K562 (cell line): ENCODE measurements around the gene MERTK. TPM values are rescaled to one million over a fixed set of nuclear protein-coding genes. Genes with fewer than 3 reads are reported as not detected.

Source experiments
- ATAC-seq: fragments of 200-7000 bp; cut with Tn5 transposase; 3 replicates; pipeline ENCODE4 v1.9.1; 2020; ENCODE audit warnings: moderate library complexity
- BruUV-seq: library from RNA; stranded (reverse); fragments of 400-500 nt; replicated peaks from 2 replicates; lab custom pipeline; 2021; lab: Mats Ljungman, UMichigan
- CTCF ChIA-PET: fragments of 300-600 bp; formaldehyde crosslinking; extraction: SDS; loops from one replicate; lab custom pipeline; 2021; ENCODE audit warnings: low intra/inter-chr PET ratio; lab: Yijun Ruan, JAX
- POLR2A ChIA-PET: fragments of 300-600, 350-650 bp; sonication (Branson Sonifier 250); formaldehyde crosslinking; extraction: SDS; loops from one replicate; lab custom pipeline; 2021; ENCODE audit warnings: antibody characterized with exemption, inconsistent platforms; lab: Yijun Ruan, JAX
- DNase-seq, 4 experiments: peaks; one replicate each; pipeline versions ENCODE4 v3.0.0 to v3.0.0-alpha.2; 2011 to 2018; ENCODE audit warnings: low spot score in 3 of 4, mixed read lengths in 3 of 4; ENCODE audit errors: extremely low read depth in 1 of 4
- FAIRE-seq: peaks from 2 replicates; lab custom pipeline; 2011; peaks lifted over from hg19 to GRCh38; lab: Jason Lieb, UNC
- H2AFZ ChIP-seq: 2 replicates; pipeline ENCODE4 v1.6.0; 2011; ENCODE audit warnings: low read depth, low read length, control low read depth, inconsistent platforms
- H3K27ac ChIP-seq: fragments of 200-600 bp; 3 replicates; pipeline ENCODE4 v1.8.0; 2011; ENCODE audit warnings: low read depth, mild to moderate bottlenecking, control low read depth, inconsistent platforms, low read length, moderate library complexity, mixed read lengths; ENCODE audit errors: extremely low read depth
- H3K27me3 ChIP-seq, 2 experiments: fragments of 300-600 bp in 1 of 2; 2 replicates in 1 of 2; 3 replicates in 1 of 2; pipeline versions ENCODE4 v1.6.0 to v1.8.0; 2011; ENCODE audit warnings: inconsistent platforms in 2 of 2, low read length in 2 of 2, mild to moderate bottlenecking in 1 of 2, mixed read lengths in 1 of 2, moderate library complexity in 1 of 2; ENCODE audit not compliant: control insufficient read depth in 2 of 2, insufficient read depth in 2 of 2
- H3K36me3 ChIP-seq: fragments of 300-600 bp; 3 replicates; pipeline ENCODE4 v1.8.0; 2011; ENCODE audit warnings: mild to moderate bottlenecking, low read length, inconsistent platforms; ENCODE audit not compliant: control insufficient read depth, insufficient read depth
- H3K4me1 ChIP-seq, 2 experiments: fragments of 200-600 bp in 1 of 2; replicated peaks in 1 of 2; 2 replicates in 1 of 2; 3 replicates in 1 of 2; pipeline versions ENCODE4 v1.5.1 to v1.8.0; 2011; ENCODE audit warnings: inconsistent platforms in 2 of 2, low read length in 2 of 2, mild to moderate bottlenecking in 1 of 2, mixed read lengths in 1 of 2, moderate library complexity in 1 of 2; ENCODE audit not compliant: control insufficient read depth in 2 of 2, insufficient read depth in 2 of 2
- H3K4me2 ChIP-seq: 2 replicates; pipeline ENCODE4 v1.6.1; 2011; ENCODE audit warnings: low read length, control low read depth, inconsistent platforms, mixed read lengths; ENCODE audit not compliant: insufficient read depth
- H3K4me3 ChIP-seq: fragments of 200-600 bp; sonication (generic), shearing (Covaris generic); 2 replicates; pipeline ENCODE4 v1.5.1; 2016; ENCODE audit warnings: control low read depth, inconsistent platforms
- H3K79me2 ChIP-seq: fragments of 200-600 bp; 3 replicates; pipeline ENCODE4 v1.8.0; 2011; ENCODE audit warnings: low read length, inconsistent platforms; ENCODE audit not compliant: control insufficient read depth, insufficient read depth
- H3K9ac ChIP-seq, 2 experiments: 2 replicates each; pipeline versions ENCODE4 v1.6.0 to v1.6.1; 2011; ENCODE audit warnings: low read depth in 2 of 2, low read length in 2 of 2, control low read depth in 1 of 2, inconsistent platforms in 1 of 2, mild to moderate bottlenecking in 1 of 2, mixed read lengths in 1 of 2; ENCODE audit not compliant: insufficient read depth in 1 of 2
- H3K9me1 ChIP-seq: one replicate; pipeline ENCODE4 v1.6.0; 2011; ENCODE audit warnings: inconsistent platforms, mild to moderate bottlenecking, low read length, moderate library complexity; ENCODE audit not compliant: control insufficient read depth, insufficient read depth
- H3K9me3 ChIP-seq: replicated peaks from 2 replicates; pipeline ENCODE4 v1.5.1; 2011; ENCODE audit warnings: low read depth, low read length, inconsistent platforms; ENCODE audit not compliant: control insufficient read depth, insufficient read depth
- H4K20me1 ChIP-seq: replicated peaks from 2 replicates; pipeline ENCODE4 v1.6.1; 2011; ENCODE audit warnings: low read length, inconsistent platforms, mixed read lengths; ENCODE audit not compliant: control insufficient read depth, insufficient read depth
- C11orf30 ChIP-seq: fragments of 450-650 bp; IDR thresholded peaks from 2 replicates; pipeline ENCODE4 v1.6.1; 2016; ENCODE audit warnings: low read depth, mild to moderate bottlenecking
- MAFF ChIP-seq: IDR thresholded peaks from 2 replicates; pipeline ENCODE4 v1.6.1; 2012; ENCODE audit warnings: low read length, improper control_type of control experiment
- MAFG ChIP-seq: fragments of 450-650 bp; conservative IDR thresholded peaks from 2 replicates; pipeline ENCODE4 v1.6.1; 2016; ENCODE audit warnings: missing genetic modification characterization, missing compliant biosample characterization
- MAFK ChIP-seq: IDR thresholded peaks from 2 replicates; pipeline ENCODE4 v1.6.1; 2011; ENCODE audit warnings: low read length, improper control_type of control experiment
- PYGO2 ChIP-seq: fragments of 450-650 bp; IDR thresholded peaks from 2 replicates; pipeline ENCODE4 v1.6.1; 2016; ENCODE audit warnings: mild to moderate bottlenecking, missing genetic modification characterization, moderate library complexity, missing compliant biosample characterization
- ZNF316 ChIP-seq: fragments of 450-650 bp; IDR thresholded peaks from 2 replicates; pipeline ENCODE4 v1.6.1; 2016
- ZNF77 ChIP-seq: fragments of 250-450 bp; sonication (Bioruptor Pico); IDR thresholded peaks from 2 replicates; pipeline ENCODE4 v1.5.0; 2020
- WGBS: fragments of 100-300 bp; shearing (Covaris generic); methylation state at CpG from one replicate; pipeline ENCODE4 v1.1.6; 2016; ENCODE audit warnings: low coverage, mixed read lengths; ENCODE audit not compliant: insufficient coverage; ENCODE audit errors: missing lambda C conversion rate; 5-methylcytosine and 5-hydroxymethylcytosine counted together
- in situ Hi-C: fragments of 300-500 bp; cut with MboI; formaldehyde crosslinking; loops from 4 replicates; pipeline ENCODE4 v1.15.0; 2018; ENCODE audit warnings: inconsistent platforms, mixed read lengths
- intact Hi-C: fragments of 100-400 bp; cut with micrococcal nuclease; formaldehyde crosslinking; loops from 2 replicates; pipeline ENCODE4 v1.14.2; 2022
- polyA plus RNA-seq, 8 experiments: library from polyadenylated mRNA; depleted of rRNA in 4 of 8; stranded (reverse) in 5 of 8; unstranded in 3 of 8; fragments of >200 nt; fragmentation: Nextera tagmentation in 2 of 8; fragmentation: Illumina TruSeq in 1 of 8; extraction: Ambion mirVana in 2 of 8; extraction: Trizol in 1 of 8; gene quantifications; 2 replicates each; pipeline versions ENCODE4 v1.2.1 to v1.2.3, GENCODE V29; 2011 to 2014; ENCODE audit warnings: inconsistent platforms in 1 of 8, missing spikeins in 1 of 8
- total RNA-seq, 7 experiments: library from RNA; depleted of rRNA in 6 of 7; stranded (reverse); fragments of >200 nt in 6 of 7; fragmentation: Illumina TruSeq in 2 of 7; extraction: Trizol in 2 of 7; gene quantifications; 2 replicates each; pipeline versions ENCODE4 v1.2.1 to v1.2.3, GENCODE V29; 2011 to 2021; ENCODE audit warnings: low replicate concordance in 1 of 7
- TF ChIP-seq, protein P1 (sequence below): fragments of 150-350 bp; conservative IDR thresholded peaks from 2 replicates; pipeline ENCODE4 v1.6.1; 2014; ENCODE audit warnings: low read length

Gene MERTK
- total and polyA plus RNA-seq, 9 of the 15 experiments (the other 6 are each of a cell fraction or from before 2014, with no cell fraction given): 0.23 to 1.6 (median 0.74) TPM

GRCh38 chr2:111940333-111941196 lies 42.2 kb downstream of the MERTK start:
- peaks cover 0 to 30% of the 10 kb centered on the region in 2 experiments; a peak in 2 of 5 replicates for H3K27me3 ChIP-seq
- H3K9me1 ChIP-seq: no peaks in the 10 kb centered on the region
- no peak overlapping the region for H3K4me3 ChIP-seq
- intact Hi-C loops (no loop called here), in situ Hi-C loops (no loop called here)
- ATAC-seq: no peak
- peak; percentile 26 for FAIRE-seq
- 5% methylated on average over 10 of the region's 10 CpGs for WGBS
- DNase-seq: no peak
- H3K9ac ChIP-seq: no peak overlapping the region
- H3K36me3 ChIP-seq: no peaks in the 10 kb centered on the region
- TF ChIP-seq C11orf30 (peak; percentile 94), ZNF77 (CRISPR knock-in tag) (no peak), PYGO2 (tag) (no peak), MAFK (peak; percentile 96), ZNF316 (peak; percentile 97), MAFF (peak; percentile 94), MAFG (tag) (peak; percentile 95)
- TF ChIP-seq, protein P1, sequence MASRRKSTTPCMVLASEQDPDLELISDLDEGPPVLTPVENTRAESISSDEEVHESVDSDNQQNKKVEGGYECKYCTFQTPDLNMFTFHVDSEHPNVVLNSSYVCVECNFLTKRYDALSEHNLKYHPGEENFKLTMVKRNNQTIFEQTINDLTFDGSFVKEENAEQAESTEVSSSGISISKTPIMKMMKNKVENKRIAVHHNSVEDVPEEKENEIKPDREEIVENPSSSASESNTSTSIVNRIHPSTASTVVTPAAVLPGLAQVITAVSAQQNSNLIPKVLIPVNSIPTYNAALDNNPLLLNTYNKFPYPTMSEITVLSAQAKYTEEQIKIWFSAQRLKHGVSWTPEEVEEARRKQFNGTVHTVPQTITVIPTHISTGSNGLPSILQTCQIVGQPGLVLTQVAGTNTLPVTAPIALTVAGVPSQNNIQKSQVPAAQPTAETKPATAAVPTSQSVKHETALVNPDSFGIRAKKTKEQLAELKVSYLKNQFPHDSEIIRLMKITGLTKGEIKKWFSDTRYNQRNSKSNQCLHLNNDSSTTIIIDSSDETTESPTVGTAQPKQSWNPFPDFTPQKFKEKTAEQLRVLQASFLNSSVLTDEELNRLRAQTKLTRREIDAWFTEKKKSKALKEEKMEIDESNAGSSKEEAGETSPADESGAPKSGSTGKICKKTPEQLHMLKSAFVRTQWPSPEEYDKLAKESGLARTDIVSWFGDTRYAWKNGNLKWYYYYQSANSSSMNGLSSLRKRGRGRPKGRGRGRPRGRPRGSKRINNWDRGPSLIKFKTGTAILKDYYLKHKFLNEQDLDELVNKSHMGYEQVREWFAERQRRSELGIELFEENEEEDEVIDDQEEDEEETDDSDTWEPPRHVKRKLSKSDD: no peak
- H3K27ac ChIP-seq: no peak overlapping the region
- no peaks in the 10 kb centered on the region for H4K20me1 ChIP-seq
- no peak overlapping the region for H3K4me2 ChIP-seq
- no TSS peak for BruUV-seq
- H3K79me2 ChIP-seq: no peaks in the 10 kb centered on the region
- POLR2A ChIA-PET: interaction anchor here (0.6 to 1.4 kb wide), 2 partner anchors 16 to 314 kb away, joined by 3 to 5 read pairs; partner anchors contain the start of gene ZC3H8
- no peaks in the 10 kb centered on the region for H3K9me3 ChIP-seq
- H2AFZ ChIP-seq: no peak overlapping the region
- CTCF ChIA-PET: no interaction called here
- H3K4me1 ChIP-seq: no peaks in the 10 kb centered on the region
